Tibial nerve (tissue), 3 donors: ENCODE results near the gene ARHGAP23.
A peak's percentile ranks its signal among the peaks of the same experiment; 100 is the strongest.

Experiments used
- CTCF ChIP-seq, 5 experiments: fragments of 200-600 bp in 3 of 5; fragments of 450-650 bp in 2 of 5; sonication (generic) in 3 of 5; IDR thresholded peaks; one replicate each; pipeline ENCODE4 v1.5.1; 2016 to 2019; ENCODE audit warnings: antibody characterized with exemption in 5 of 5, mild to moderate bottlenecking in 3 of 5, moderate library complexity in 2 of 5
- POLR2A ChIP-seq, 2 donors: fragments of 450-650 bp; IDR thresholded peaks; one replicate each; pipeline ENCODE4 v1.6.1; 2017; ENCODE audit warnings: antibody characterized with exemption in 2 of 2, mild to moderate bottlenecking in 2 of 2, moderate library complexity in 2 of 2

- TF ChIP-seq CTCF (IDR thresholded peaks at IDR 0.05) (peak; percentile 66 to 82 (median 75)), POLR2A (IDR thresholded peaks at IDR 0.05) (peak in 1 of 2 donors; percentile 23)
These were observed 80.9 kb downstream of the ARHGAP23 start for GRCh38 chr17:38508954-38509771.
